ENCODE results near the gene EXOC4.

The EXOC4 gene

GRCh38 chr7:133789974-133790373 is 537.1 kb downstream of the EXOC4 start:
- H3K36me3 ChIP-seq (ENCODE audit: control insufficient read depth, insufficient read depth, low read length) = no peaks in the 10 kb centered on the region
- H3K27me3 ChIP-seq (replicated peaks; ENCODE audit: control insufficient read depth, insufficient read depth, low read length) = no peaks in the 10 kb centered on the region
- H3K4me3 ChIP-seq (replicated peaks; ENCODE audit: low read depth, low read length) = no peak overlapping the region
- TF ChIP-seq CTCF (IDR thresholded peaks at IDR 0.05; ENCODE audit: insufficient read depth, low read length, poor library complexity, severe bottlenecking) = no peak
- DNase-seq (ENCODE audit: extremely low read depth, insufficient read length) = no peak

- Histone ChIP-seq H3K4me3 (replicated peaks; ENCODE audit: low read depth, low read length) (no peak overlapping the region), H3K27me3 (replicated peaks; ENCODE audit: control insufficient read depth, insufficient read depth, low read length) (no peaks in the 10 kb centered on the region), H3K36me3 (ENCODE audit: control insufficient read depth, insufficient read depth, low read length) (no peaks in the 10 kb centered on the region)
- TF ChIP-seq CTCF (IDR thresholded peaks at IDR 0.05; ENCODE audit: insufficient read depth, low read length, poor library complexity, severe bottlenecking) = no peak
- DNase-seq (ENCODE audit: extremely low read depth, insufficient read length) = no peak
Observed at GRCh38 chr7:133790911-133791310, 538.0 kb downstream of the EXOC4 start.

GRCh38 chr7:133794479-133794878 is 541.6 kb downstream of the EXOC4 start:
- no peak for TF ChIP-seq CTCF (IDR thresholded peaks at IDR 0.05; ENCODE audit: insufficient read depth, low read length, poor library complexity, severe bottlenecking)
- DNase-seq (ENCODE audit: extremely low read depth, insufficient read length) = no peak
- no peak overlapping the region for H3K4me3 ChIP-seq (replicated peaks; ENCODE audit: low read depth, low read length)
- H3K36me3 ChIP-seq (ENCODE audit: control insufficient read depth, insufficient read depth, low read length) = no peaks in the 10 kb centered on the region
- no peaks in the 10 kb centered on the region for H3K27me3 ChIP-seq (replicated peaks; ENCODE audit: control insufficient read depth, insufficient read depth, low read length)

GRCh38 chr7:133795068-133795665 is 542.3 kb downstream of the EXOC4 start:
- Histone ChIP-seq H3K27me3 (replicated peaks; ENCODE audit: control insufficient read depth, insufficient read depth, low read length) (no peaks in the 10 kb centered on the region), H3K4me3 (replicated peaks; ENCODE audit: low read depth, low read length) (no peak overlapping the region), H3K36me3 (ENCODE audit: control insufficient read depth, insufficient read depth, low read length) (no peaks in the 10 kb centered on the region)
- DNase-seq (ENCODE audit: extremely low read depth, insufficient read length) = no peak
- no peak for TF ChIP-seq CTCF (IDR thresholded peaks at IDR 0.05; ENCODE audit: insufficient read depth, low read length, poor library complexity, severe bottlenecking)

GRCh38 chr7:133796782-133797745 is 544.2 kb downstream of the EXOC4 start:
- no peak for TF ChIP-seq CTCF (IDR thresholded peaks at IDR 0.05; ENCODE audit: insufficient read depth, low read length, poor library complexity, severe bottlenecking)
- no peak for DNase-seq (ENCODE audit: extremely low read depth, insufficient read length)
- H3K4me3 ChIP-seq (replicated peaks; ENCODE audit: low read depth, low read length) = no peak overlapping the region
- no peaks in the 10 kb centered on the region for H3K27me3 ChIP-seq (replicated peaks; ENCODE audit: control insufficient read depth, insufficient read depth, low read length)
- H3K36me3 ChIP-seq (ENCODE audit: control insufficient read depth, insufficient read depth, low read length) = no peaks in the 10 kb centered on the region

Data from GM06990 (cell line).